Smooth muscle cell (in vitro differentiated cells): ENCODE results near the gene SRRM3. TPM values are rescaled to one million over a fixed set of nuclear protein-coding genes. Genes with fewer than 3 reads are reported as not detected.

Experiments
- DNase-seq: peaks from one replicate; lab custom pipeline; 2025; ENCODE audit not compliant: unreplicated experiment; lab: John Stamatoyannopoulos, UW
- H2AFZ ChIP-seq: fragments of 200-600 bp; sonication (generic); 2 replicates; pipeline ENCODE4 v1.6.0; 2016; ENCODE audit warnings: antibody characterized with exemption, low read depth, mild to moderate bottlenecking
- H3F3A ChIP-seq: fragments of 200-600 bp; sonication (generic); 2 replicates; pipeline ENCODE4 v1.6.0; 2017; ENCODE audit warnings: antibody characterized with exemption, low read depth
- H3K27ac ChIP-seq: fragments of 200-600 bp; sonication (generic); 2 replicates; pipeline ENCODE4 v1.5.1; 2016; ENCODE audit warnings: low read depth, mild to moderate bottlenecking
- H3K27me3 ChIP-seq: fragments of 200-600 bp; sonication (generic); 2 replicates; pipeline ENCODE4 v1.6.1; 2016; ENCODE audit warnings: low read depth, mild to moderate bottlenecking
- H3K36me3 ChIP-seq: fragments of 200-600 bp; sonication (generic); 2 replicates; pipeline ENCODE4 v1.5.1; 2016; ENCODE audit warnings: low read depth
- H3K4me1 ChIP-seq: fragments of 200-600 bp; sonication (generic); 2 replicates; pipeline ENCODE4 v1.5.1; 2016; ENCODE audit warnings: low read depth
- H3K4me2 ChIP-seq: fragments of 200-600 bp; sonication (generic); 2 replicates; pipeline ENCODE4 v1.6.0; 2016; ENCODE audit warnings: mild to moderate bottlenecking
- H3K4me3 ChIP-seq: fragments of 200-600 bp; sonication (generic); 2 replicates; pipeline ENCODE4 v1.5.1; 2016; ENCODE audit warnings: mild to moderate bottlenecking
- H3K79me2 ChIP-seq: fragments of 200-600 bp; sonication (generic); 2 replicates; pipeline ENCODE4 v1.6.0; 2016; ENCODE audit warnings: low read depth, mild to moderate bottlenecking
- H3K9ac ChIP-seq: fragments of 200-600 bp; sonication (generic); 2 replicates; pipeline ENCODE4 v1.6.0; 2016; ENCODE audit warnings: low read depth
- H3K9me3 ChIP-seq: fragments of 200-600 bp; sonication (generic); replicated peaks from 2 replicates; pipeline ENCODE4 v1.5.1; 2016; ENCODE audit warnings: low read depth
- H4K20me1 ChIP-seq: fragments of 200-600 bp; sonication (generic); 2 replicates; pipeline ENCODE4 v1.6.0; 2016; ENCODE audit warnings: low read depth
- WGBS: methylation state at CpG from one replicate; pipeline ENCODE4 v1.1.7; 2016; ENCODE audit warnings: low lambda C conversion rate; 5-methylcytosine and 5-hydroxymethylcytosine counted together
- polyA plus RNA-seq: library from polyadenylated mRNA; unstranded; fragments of >200 nt; fragmentation: Nextera tagmentation; extraction: Ambion mirVana; gene quantifications from 2 replicates; pipeline ENCODE4 v1.2.1, GENCODE V29; 2016
- total RNA-seq: library from RNA; depleted of rRNA; stranded (reverse); fragments of >200 nt; gene quantifications from 2 replicates; pipeline ENCODE4 v1.2.3, GENCODE V29; 2014
- TF ChIP-seq, protein P1 (sequence below): fragments of 200-600 bp; sonication (generic); IDR thresholded peaks from 2 replicates; pipeline ENCODE4 v1.5.1; 2017; ENCODE audit warnings: borderline replicate concordance, mild to moderate bottlenecking, antibody characterized with exemption; ENCODE audit not compliant: insufficient read depth, poor library complexity, severe bottlenecking

The SRRM3 gene
- total and polyA plus RNA-seq, 2 experiments from 2014 or later, result 3.6 to 10.9 TPM

DNA sequence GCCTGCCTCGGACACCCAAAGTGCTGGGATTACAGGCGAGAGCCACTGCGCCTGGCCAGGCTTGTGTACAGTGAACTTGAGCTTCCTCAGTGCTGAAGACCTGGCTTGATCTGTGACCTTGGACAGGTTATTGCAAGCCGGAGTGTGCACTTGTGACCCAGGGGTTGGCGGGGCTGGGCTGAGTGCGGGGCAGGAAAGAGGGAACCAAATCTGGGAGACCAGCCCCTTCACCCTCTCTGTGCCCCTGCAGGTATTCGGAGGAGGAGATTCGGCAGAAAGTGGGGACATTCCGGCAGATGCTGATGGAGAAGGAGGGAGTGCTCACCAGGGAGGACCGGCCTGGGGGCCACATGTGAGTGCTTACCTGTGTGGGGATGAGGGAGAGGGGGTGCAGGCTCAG lies 46.2 kb downstream of the SRRM3 start:
- Histone ChIP-seq H3K27ac (no peak overlapping the region), H3K4me2 (no peak overlapping the region), H3K9me3 (no peaks in the 10 kb centered on the region), H3K79me2 (no peaks in the 10 kb centered on the region), H3F3A (no peaks in the 10 kb centered on the region), H3K36me3 (no peaks in the 10 kb centered on the region), H3K4me3 (no peak overlapping the region), H4K20me1 (no peaks in the 10 kb centered on the region), H3K4me1 (no peaks in the 10 kb centered on the region), H2AFZ (no peak overlapping the region), H3K9ac (no peak overlapping the region), H3K27me3 (no peaks in the 10 kb centered on the region)
- TF ChIP-seq, protein P1, sequence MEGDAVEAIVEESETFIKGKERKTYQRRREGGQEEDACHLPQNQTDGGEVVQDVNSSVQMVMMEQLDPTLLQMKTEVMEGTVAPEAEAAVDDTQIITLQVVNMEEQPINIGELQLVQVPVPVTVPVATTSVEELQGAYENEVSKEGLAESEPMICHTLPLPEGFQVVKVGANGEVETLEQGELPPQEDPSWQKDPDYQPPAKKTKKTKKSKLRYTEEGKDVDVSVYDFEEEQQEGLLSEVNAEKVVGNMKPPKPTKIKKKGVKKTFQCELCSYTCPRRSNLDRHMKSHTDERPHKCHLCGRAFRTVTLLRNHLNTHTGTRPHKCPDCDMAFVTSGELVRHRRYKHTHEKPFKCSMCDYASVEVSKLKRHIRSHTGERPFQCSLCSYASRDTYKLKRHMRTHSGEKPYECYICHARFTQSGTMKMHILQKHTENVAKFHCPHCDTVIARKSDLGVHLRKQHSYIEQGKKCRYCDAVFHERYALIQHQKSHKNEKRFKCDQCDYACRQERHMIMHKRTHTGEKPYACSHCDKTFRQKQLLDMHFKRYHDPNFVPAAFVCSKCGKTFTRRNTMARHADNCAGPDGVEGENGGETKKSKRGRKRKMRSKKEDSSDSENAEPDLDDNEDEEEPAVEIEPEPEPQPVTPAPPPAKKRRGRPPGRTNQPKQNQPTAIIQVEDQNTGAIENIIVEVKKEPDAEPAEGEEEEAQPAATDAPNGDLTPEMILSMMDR, result no peak
- no peak for DNase-seq
- 97% methylated on average over 10 of the region's 10 CpGs for WGBS

DNA sequence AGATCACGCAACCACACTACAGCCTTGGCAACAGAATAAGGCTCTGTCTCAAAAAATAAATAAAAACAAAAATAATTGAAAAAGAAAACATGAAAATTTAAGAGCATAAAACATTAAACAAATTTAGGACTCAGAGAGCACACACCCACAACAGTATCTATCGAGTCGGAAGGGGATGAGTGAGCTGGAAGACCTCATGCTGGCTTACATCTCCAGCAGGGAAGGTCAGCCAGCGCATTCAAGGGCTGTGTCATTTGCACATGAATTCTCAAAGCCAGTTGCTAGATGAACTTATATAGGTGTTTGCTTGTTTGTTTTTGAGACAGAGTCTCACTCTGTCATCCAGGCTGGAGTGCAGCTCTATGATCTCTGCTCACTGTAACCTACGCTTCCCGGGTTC lies 50.3 kb downstream of the SRRM3 start:
- 88% methylated on average over 6 of the region's 6 CpGs for WGBS
- H4K20me1 ChIP-seq, result no peaks in the 10 kb centered on the region
- no peak overlapping the region for H3K4me2 ChIP-seq
- H3K9me3 ChIP-seq, result no peaks in the 10 kb centered on the region
- no peaks in the 10 kb centered on the region for H3K27me3 ChIP-seq
- H3F3A ChIP-seq, result no peaks in the 10 kb centered on the region
- no peak overlapping the region for H3K4me3 ChIP-seq
- no peak overlapping the region for H2AFZ ChIP-seq
- H3K79me2 ChIP-seq, result no peaks in the 10 kb centered on the region
- no peaks in the 10 kb centered on the region for H3K4me1 ChIP-seq
- no peak overlapping the region for H3K27ac ChIP-seq
- DNase-seq, result no peak
- no peaks in the 10 kb centered on the region for H3K36me3 ChIP-seq
- H3K9ac ChIP-seq, result no peak overlapping the region
- TF ChIP-seq, protein P1, result no peak

DNA sequence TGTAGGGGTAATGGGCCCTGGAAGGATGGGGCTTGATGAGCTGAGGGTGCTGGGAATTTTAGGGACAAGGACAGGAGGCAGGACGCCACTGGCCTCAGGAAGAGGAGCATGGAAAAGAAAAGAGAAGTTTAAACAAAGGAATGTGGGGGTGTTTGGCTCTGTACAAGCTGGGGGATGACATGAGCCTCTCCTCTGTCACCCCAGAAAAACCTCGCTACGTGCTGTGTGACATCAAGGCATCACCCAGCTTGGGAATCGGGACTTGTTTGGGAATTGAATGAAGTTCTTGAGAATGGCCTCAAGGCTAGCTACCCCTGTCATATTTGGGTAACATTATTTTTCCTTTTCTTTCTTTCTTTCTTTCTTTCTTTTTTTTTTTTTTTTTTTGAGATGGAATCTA lies 53.1 kb downstream of the SRRM3 start:
- Histone ChIP-seq H2AFZ (no peak overlapping the region), H4K20me1 (no peaks in the 10 kb centered on the region), H3K27me3 (no peaks in the 10 kb centered on the region), H3F3A (no peaks in the 10 kb centered on the region), H3K9me3 (no peaks in the 10 kb centered on the region), H3K27ac (no peak overlapping the region), H3K4me1 (no peaks in the 10 kb centered on the region), H3K36me3 (no peaks in the 10 kb centered on the region), H3K9ac (no peak overlapping the region), H3K79me2 (no peaks in the 10 kb centered on the region), H3K4me3 (no peak overlapping the region), H3K4me2 (no peak overlapping the region)
- 91% methylated on average over 4 of the region's 4 CpGs for WGBS
- TF ChIP-seq, protein P1, result no peak
- DNase-seq, result no peak

DNA sequence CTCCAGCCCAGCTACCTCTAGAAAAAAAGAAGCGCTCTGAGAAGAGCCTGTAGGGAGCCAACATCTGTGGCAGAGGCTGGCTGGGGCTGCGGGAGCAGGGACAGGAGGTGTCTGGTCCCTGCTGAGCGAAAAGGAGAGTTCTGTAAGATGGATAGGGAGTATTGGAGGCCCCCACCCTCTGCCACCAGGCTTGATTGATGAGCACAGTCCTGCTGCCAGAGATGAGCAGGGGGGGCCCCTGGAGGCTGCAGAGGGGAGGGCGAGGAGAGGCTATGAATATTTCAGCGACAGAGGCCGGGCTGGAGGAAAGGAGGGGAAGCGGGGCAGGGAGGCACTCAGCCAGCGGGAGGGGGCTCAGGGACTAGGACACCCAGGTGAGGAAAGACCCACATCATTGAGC lies 56.3 kb downstream of the SRRM3 start:
- H3K36me3 ChIP-seq, result no peaks in the 10 kb centered on the region

More for the DNA sequence above, 56.3 kb downstream of the SRRM3 start:
- no peak overlapping the region for H2AFZ ChIP-seq
- no peak for DNase-seq
- no peaks in the 10 kb centered on the region for H4K20me1 ChIP-seq
- H3K4me2 ChIP-seq, result no peak overlapping the region
- H3K4me3 ChIP-seq, result no peak overlapping the region
- H3K27me3 ChIP-seq, result no peaks in the 10 kb centered on the region
- H3F3A ChIP-seq, result no peaks in the 10 kb centered on the region
- no peaks in the 10 kb centered on the region for H3K9me3 ChIP-seq
- WGBS, result 81% methylated on average over 6 of the region's 8 CpGs
- TF ChIP-seq, protein P1, result no peak
- H3K79me2 ChIP-seq, result no peaks in the 10 kb centered on the region
- no peak overlapping the region for H3K27ac ChIP-seq
- H3K4me1 ChIP-seq, result no peaks in the 10 kb centered on the region
- no peak overlapping the region for H3K9ac ChIP-seq
